Right atrium auricular region (tissue), 2 donors: ENCODE results near the gene PSD. TPM values are rescaled to one million over a fixed set of nuclear protein-coding genes. Genes with fewer than 3 reads are reported as not detected.

ENCODE experiments used
- DNase-seq: peaks from one replicate; pipeline ENCODE4 v3.0.0-alpha.2; 2019; ENCODE audit warnings: low spot score
- H3K27ac ChIP-seq, 2 donors: fragments of 200-600 bp; sonication (generic); 1 replicate in 1 of 2; 2 replicates in 1 of 2; pipeline ENCODE4 v1.5.1; 2016 to 2019
- H3K27me3 ChIP-seq, 2 donors: fragments of 200-600 bp; sonication (generic); one replicate each; pipeline versions ENCODE4 v1.5.1 to v1.6.0; 2017 to 2019
- H3K36me3 ChIP-seq: fragments of 200-600 bp; sonication (generic); one replicate; pipeline ENCODE4 v1.5.1; 2016
- H3K4me1 ChIP-seq, 2 donors: fragments of 200-600 bp; sonication (generic); one replicate each; pipeline versions ENCODE4 v1.5.1 to v1.6.0; 2017 to 2019
- H3K4me3 ChIP-seq, 2 donors: fragments of 200-600 bp; sonication (generic); 1 replicate in 1 of 2; 2 replicates in 1 of 2; pipeline ENCODE4 v1.5.1; 2017 to 2019; ENCODE audit warnings: mild to moderate bottlenecking in 1 of 2, moderate library complexity in 1 of 2
- H3K9me3 ChIP-seq, 2 donors: fragments of 200-600 bp; sonication (generic); one replicate each; pipeline ENCODE4 v1.5.1; 2019
- CTCF ChIP-seq, 2 donors: fragments of 200-600 bp; sonication (generic); IDR thresholded peaks; one replicate each; pipeline ENCODE4 v1.5.1; 2019; ENCODE audit warnings: antibody characterized with exemption in 2 of 2
- total RNA-seq, 2 donors: library from RNA; depleted of rRNA; stranded (reverse); fragments of >200 nt; gene quantifications; one replicate each; pipeline ENCODE4 v1.1.0, GENCODE V29; 2016

PSD gene
- total RNA-seq, 2 donors from 2014 or later = 2.2 to 9.7 TPM

GRCh38 chr10:102433619-102434046 lies 15.0 kb upstream of the PSD start:
- Histone ChIP-seq H3K27ac (no peak overlapping the region), H3K9me3 (no peaks in the 10 kb centered on the region), H3K4me1 (peaks cover 0 to 21% of the 10 kb centered on the region in 2 donors), H3K36me3 (no peaks in the 10 kb centered on the region), H3K27me3 (no peaks in the 10 kb centered on the region), H3K4me3 (no peak overlapping the region)
- no peak for DNase-seq
- no peak for TF ChIP-seq CTCF (IDR thresholded peaks at IDR 0.05)

GRCh38 chr10:102432162-102432950 lies 13.8 kb upstream of the PSD start, which contains the start of gene CUEDC2:
CUEDC2 (minus strand) TSS chr10:102432574; CDS start chr10:102425188, 7,386 bp downstream.
- Histone ChIP-seq H3K4me1 (peaks cover 0 to 21% of the 10 kb centered on the region in 2 donors), H3K9me3 (no peaks in the 10 kb centered on the region), H3K4me3 (peak within 1 kb of the TSS; percentile 92 to 95), H3K27ac (peak within 1 kb of the TSS; percentile 85 to 90), H3K36me3 (no peaks in the 10 kb centered on the region), H3K27me3 (no peaks in the 10 kb centered on the region)
- DNase-seq = peak; percentile 97
- TF ChIP-seq CTCF (IDR thresholded peaks at IDR 0.05) = no peak

- Histone ChIP-seq H3K27ac (peak overlapping the region; percentile 85 to 90), H3K9me3 (no peaks in the 10 kb centered on the region), H3K4me3 (peak overlapping the region; percentile 92 to 95), H3K4me1 (peaks cover 0 to 21% of the 10 kb centered on the region in 2 donors), H3K36me3 (no peaks in the 10 kb centered on the region), H3K27me3 (no peaks in the 10 kb centered on the region)
- DNase-seq = no peak
- no peak for TF ChIP-seq CTCF (IDR thresholded peaks at IDR 0.05)
Observed at GRCh38 chr10:102431452-102432124, 13.0 kb upstream of the PSD start.

- Histone ChIP-seq H3K9me3 (no peaks in the 10 kb centered on the region), H3K36me3 (peaks cover 1% of the 10 kb centered on the region), H3K27ac (no peak overlapping the region), H3K4me3 (no peak overlapping the region), H3K27me3 (no peaks in the 10 kb centered on the region), H3K4me1 (peaks cover 0 to 13% of the 10 kb centered on the region in 2 donors)
- TF ChIP-seq CTCF (IDR thresholded peaks at IDR 0.05) = no peak
- DNase-seq = no peak
Observed at GRCh38 chr10:102429468-102429867, 10.9 kb upstream of the PSD start.

- Histone ChIP-seq H3K9me3 (no peaks in the 10 kb centered on the region), H3K36me3 (peaks cover 8% of the 10 kb centered on the region), H3K27me3 (no peaks in the 10 kb centered on the region), H3K4me1 (peaks cover 0 to 25% of the 10 kb centered on the region in 2 donors), H3K27ac (no peak overlapping the region), H3K4me3 (no peak overlapping the region)
- no peak for TF ChIP-seq CTCF (IDR thresholded peaks at IDR 0.05)
- no peak for DNase-seq
Observed at GRCh38 chr10:102426803-102427287, 8.3 kb upstream of the PSD start.
